HG03442 (cell line): ENCODE data around the gene MAN2A2.
"Not testable (repeated sequence)": the region's sequence is repeated elsewhere in the genome, so short reads cannot be mapped to it uniquely, and the experiment has no call there.

Experiments used
- ATAC-seq: cut with Tn5 transposase; IDR thresholded peaks from one replicate; pipeline ENCODE4 v1.9.1; 2021; ENCODE audit warnings: mild to moderate bottlenecking, moderate library complexity; ENCODE audit not compliant: unreplicated experiment

Gene MAN2A2

DNA sequence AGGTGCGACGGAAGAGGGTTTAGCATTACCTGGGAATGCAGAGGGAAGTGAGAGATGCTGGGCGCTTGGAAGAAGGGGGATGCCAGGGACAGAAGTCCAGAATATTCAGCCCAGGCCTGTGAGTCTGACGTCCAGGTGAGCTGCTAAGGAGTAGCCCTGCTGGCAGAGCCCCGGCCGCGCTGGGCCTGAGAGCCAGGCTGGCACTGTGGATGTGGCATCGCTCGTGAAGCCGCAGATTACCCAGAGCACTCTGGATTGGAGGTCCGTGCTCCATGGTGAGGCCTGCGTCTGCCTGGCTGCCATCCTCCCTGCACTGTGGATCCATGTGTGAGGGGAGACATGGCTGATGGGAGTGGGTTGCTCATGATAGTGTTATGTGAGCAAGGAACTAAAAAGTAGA, 14.5 kb downstream of the MAN2A2 start:
- no peak for ATAC-seq

DNA sequence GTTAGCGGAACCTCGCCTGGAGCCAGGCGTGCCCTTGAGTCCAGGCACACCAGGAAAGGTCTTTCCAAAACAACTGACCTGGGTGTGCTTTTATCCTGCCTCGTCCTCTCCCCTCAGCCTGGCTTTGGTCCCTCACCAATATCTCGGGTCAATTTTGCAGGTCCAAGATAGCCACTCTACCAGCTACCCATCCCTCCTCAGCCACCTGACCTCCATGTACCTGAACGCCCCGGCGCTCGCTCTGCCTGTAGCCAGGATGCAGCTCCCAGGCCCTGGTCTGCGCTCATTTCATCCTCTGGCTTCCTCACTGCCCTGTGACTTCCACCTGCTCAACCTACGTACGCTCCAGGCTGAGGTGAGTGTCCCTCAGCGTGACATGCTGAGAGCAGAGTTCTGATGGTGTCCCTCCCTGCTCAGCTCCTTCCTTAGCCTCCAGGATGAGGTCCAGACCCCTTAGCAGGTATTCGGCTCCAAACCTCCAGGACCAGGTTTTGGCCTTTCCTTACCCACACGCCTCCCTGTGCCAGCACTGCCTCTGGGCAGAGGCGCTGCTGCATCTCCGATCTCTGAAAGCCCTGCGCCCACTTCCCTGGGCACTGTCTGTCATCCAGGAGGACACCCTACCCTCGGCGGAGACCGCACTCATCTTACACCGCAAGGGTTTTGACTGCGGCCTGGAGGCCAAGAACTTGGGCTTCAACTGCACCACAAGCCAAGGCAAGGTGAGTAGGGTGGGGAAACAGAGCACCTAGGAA, 15.1 kb downstream of the MAN2A2 start:
- no peak for ATAC-seq

GRCh38 chr15:90918835-90919234, 15.7 kb downstream of the MAN2A2 start:
- no peak for ATAC-seq

GRCh38 chr15:90921887-90922286, 18.8 kb downstream of the MAN2A2 start:
- ATAC-seq, result no peak

GRCh38 chr15:90922712-90923322, 19.7 kb downstream of the MAN2A2 start:
- peak; percentile 86 for ATAC-seq

DNA sequence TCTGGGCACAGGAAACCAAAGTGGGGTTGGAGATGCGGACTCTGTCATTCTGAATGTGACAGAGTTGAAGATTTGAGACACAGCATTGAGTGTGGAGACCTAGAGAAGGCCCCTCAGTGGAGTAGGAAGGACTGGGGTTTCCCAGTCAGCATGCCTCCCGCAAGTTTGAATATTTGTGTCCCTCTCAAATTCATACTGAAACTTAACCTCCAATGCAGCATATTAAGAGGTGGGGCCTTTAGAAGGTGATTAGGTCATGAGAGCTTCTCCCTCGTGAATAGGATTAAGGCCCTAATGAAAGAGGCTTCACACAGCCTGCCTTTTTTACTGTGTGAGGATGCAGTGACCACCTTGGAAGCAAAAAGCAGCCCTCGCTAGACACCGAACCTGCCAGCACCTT, 21.3 kb downstream of the MAN2A2 start:
- peak; percentile 68 for ATAC-seq

GRCh38 chr15:90926766-90927165, 23.7 kb downstream of the MAN2A2 start:
- not testable (repeated sequence) for ATAC-seq

DNA sequence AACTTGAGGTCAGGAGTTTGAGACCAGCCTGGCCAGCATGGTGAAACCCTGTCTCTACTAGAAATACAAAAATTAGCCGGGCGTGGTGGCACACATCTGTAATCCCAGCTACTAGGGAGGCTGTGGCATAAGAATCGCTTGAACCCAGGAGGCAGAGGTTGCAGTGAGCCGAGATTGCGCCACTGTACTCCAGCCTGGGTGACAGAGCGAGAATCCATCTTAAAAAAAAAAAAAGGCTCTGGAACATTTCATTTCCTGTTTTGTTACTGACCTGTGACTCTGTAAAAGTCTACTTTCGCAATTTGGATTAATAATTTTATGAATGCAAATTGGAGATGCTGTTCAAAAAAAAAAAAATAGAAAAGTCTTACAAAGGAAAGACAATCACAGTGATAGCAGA, 25.0 kb downstream of the MAN2A2 start:
- not testable (repeated sequence) for ATAC-seq

GRCh38 chr15:90929246-90930019, 26.3 kb downstream of the MAN2A2 start:
- no peak for ATAC-seq

- ATAC-seq, result no peak
These were observed 27.9 kb downstream of the MAN2A2 start for GRCh38 chr15:90930861-90931574.

DNA sequence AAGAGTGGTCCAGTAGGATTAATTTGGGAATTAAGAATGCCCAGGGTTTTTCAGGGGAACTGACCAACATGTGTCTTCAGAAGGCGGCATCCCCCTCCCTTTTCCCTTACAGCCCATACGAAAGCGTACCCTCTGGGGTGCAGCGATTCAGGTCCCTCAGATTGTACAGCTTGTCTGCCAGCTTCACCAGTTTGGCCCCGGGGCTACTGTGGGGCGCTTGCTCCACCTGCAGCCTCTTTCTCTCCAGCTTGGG, 28.4 kb downstream of the MAN2A2 start:
- ATAC-seq, result no peak

GRCh38 chr15:90931828-90932659, 28.9 kb downstream of the MAN2A2 start, which contains the start of gene HDDC3:
HDDC3 (minus strand) TSS chr15:90932549; CDS start chr15:90932540, 9 bp downstream.
- ATAC-seq, result peak; percentile 47

DNA sequence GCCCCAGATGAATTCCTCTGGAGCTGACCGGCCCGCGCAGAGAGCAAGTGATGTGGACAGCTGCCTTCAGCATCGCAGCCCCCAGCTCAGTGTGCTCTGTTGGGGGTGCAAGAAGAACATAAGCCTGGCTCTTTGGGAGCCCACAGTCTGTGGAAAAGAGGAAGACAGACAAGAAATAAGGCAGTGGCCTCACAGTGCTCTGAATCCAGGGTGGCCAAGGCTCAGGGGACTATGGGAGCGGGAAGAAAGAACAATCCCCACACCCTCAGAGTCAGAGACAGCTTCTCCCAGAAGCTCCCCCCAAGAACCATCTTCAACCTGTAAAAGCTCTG, 29.5 kb downstream of the MAN2A2 start:
- ATAC-seq, result no peak

GRCh38 chr15:90933301-90933700, 30.2 kb downstream of the MAN2A2 start:
- no peak for ATAC-seq

- peak; percentile 27 for ATAC-seq
These were observed 31.3 kb downstream of the MAN2A2 start for GRCh38 chr15:90934256-90934948.

DNA sequence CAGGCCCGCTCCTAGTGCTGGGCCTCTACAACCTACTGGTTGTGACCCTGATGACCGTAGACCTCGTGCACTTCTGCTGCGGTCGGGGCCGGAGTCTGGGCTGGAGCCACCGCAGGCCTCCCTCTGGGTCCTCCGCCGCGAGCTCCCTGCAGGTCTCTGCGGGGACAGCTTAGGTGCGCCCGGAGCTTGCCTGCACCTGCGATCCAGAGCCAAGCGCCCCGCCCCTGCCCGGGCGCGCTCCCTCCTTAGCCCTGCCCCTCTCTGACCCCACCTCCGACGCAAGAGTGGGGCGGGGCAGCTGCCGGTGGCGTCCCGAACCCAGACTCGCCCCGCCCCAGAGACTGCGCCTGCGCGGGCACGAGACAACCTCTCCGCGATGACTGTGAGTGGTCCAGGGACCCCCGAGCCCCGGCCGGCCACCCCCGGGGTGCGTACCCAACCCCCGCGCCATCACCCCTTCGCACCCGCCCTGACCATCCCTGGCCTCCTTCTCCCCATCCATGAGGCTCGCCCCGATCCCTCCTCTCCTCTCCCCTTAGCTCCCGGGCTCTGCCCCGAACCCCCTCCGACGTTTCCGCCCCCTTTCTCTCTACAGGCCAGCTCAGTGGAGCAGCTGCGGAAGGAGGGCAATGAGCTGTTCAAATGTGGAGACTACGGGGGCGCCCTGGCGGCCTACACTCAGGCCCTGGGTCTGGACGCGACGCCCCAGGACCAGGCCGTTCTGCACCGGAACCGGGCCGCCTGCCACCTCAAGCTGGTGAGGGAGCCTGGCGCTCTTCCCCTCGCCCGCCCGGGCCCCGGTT, 32.0 kb downstream of the MAN2A2 start, which contains the start of gene UNC45A:
TSS of gene UNC45A (plus strand) at position 337 of the 803 bp plus-strand sequence. CDS start at position 377, 40 bp downstream.
- ATAC-seq, result peak; percentile 65

DNA sequence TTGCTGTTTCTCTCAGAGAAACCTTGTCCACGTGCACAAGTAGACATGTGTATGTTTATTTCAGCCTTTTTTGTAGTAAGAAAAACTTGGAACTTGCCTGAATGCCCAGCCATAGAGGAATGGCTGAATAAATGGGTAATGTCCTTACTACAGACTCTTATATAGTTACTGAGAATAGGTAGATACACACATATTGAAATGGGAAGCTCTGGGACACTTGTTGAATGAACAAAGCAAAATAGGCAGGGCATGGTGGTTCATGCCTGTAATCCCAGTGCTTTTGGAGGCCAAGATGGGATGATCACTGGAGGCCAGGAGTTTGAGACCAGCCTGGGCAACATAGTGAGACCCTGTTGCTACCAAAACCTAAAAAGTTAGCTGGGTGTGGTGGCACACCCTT, 33.7 kb downstream of the MAN2A2 start:
- ATAC-seq, result no peak

- no peak for ATAC-seq
These were observed 35.2 kb downstream of the MAN2A2 start for GRCh38 chr15:90938261-90938660.

GRCh38 chr15:90939756-90940155, 36.7 kb downstream of the MAN2A2 start:
- ATAC-seq, result no peak
